Measurements from ENCODE around the gene DPF3.

DNA sequence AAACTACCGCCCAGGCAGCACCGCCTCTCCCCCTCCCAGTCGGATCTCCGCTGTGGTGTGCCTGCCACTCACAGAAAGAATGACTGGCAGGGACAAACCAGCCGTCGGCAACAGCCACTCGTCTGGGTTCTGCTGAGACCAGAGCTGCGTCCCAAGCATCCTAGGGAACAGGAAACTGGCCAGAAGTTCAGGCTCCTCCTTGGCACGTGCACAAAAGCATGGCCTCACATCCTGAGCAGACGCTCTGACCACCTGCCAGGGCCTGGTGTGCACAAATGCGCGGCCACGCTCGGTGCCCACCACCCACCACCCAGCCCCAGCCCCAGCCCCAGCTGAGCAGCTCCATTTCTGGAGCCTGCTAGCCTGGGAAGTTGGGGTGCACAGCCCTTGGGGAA, 214.8 kb downstream of the DPF3 start:
- TF ChIP-seq, protein P1, sequence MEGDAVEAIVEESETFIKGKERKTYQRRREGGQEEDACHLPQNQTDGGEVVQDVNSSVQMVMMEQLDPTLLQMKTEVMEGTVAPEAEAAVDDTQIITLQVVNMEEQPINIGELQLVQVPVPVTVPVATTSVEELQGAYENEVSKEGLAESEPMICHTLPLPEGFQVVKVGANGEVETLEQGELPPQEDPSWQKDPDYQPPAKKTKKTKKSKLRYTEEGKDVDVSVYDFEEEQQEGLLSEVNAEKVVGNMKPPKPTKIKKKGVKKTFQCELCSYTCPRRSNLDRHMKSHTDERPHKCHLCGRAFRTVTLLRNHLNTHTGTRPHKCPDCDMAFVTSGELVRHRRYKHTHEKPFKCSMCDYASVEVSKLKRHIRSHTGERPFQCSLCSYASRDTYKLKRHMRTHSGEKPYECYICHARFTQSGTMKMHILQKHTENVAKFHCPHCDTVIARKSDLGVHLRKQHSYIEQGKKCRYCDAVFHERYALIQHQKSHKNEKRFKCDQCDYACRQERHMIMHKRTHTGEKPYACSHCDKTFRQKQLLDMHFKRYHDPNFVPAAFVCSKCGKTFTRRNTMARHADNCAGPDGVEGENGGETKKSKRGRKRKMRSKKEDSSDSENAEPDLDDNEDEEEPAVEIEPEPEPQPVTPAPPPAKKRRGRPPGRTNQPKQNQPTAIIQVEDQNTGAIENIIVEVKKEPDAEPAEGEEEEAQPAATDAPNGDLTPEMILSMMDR (IDR thresholded peaks at IDR 0.05; ENCODE audit: low read depth, low read length, poor library complexity, severe bottlenecking), result no peak
- TF ChIP-seq EZH2phosphoT487 (IDR thresholded peaks at IDR 0.05; ENCODE audit: borderline replicate concordance, low read length), result no peak
